GM12891 (cell line): ENCODE measurements around the gene LAMB4.

Source experiments
- DNase-seq: peaks from one replicate; pipeline ENCODE4 v3.0.0; 2011; ENCODE audit warnings: low spot score; ENCODE audit not compliant: insufficient read length
- FAIRE-seq: peaks from 2 replicates; lab custom pipeline; 2011; peaks lifted over from hg19 to GRCh38; lab: Jason Lieb, UNC
- PAX5 ChIP-seq: IDR thresholded peaks from 2 replicates; pipeline ENCODE4 v1.6.1; 2011; ENCODE audit warnings: low read length, moderate library complexity, mild to moderate bottlenecking; ENCODE audit not compliant: insufficient read depth, severe bottlenecking
- POLR2A ChIP-seq: IDR thresholded peaks from 2 replicates; pipeline ENCODE4 v1.6.1; 2011; ENCODE audit warnings: low read depth, low read length, control low read depth
- POLR2AphosphoS5 ChIP-seq: IDR thresholded peaks from 2 replicates; pipeline ENCODE4 v1.6.1; 2011; ENCODE audit warnings: low read depth, low read length, control low read depth
- POU2F2 ChIP-seq: IDR thresholded peaks from 2 replicates; pipeline ENCODE4 v1.6.1; 2011; ENCODE audit warnings: low read depth, mild to moderate bottlenecking, control low read depth, low read length, moderate library complexity
- SPI1 ChIP-seq: IDR thresholded peaks from 2 replicates; pipeline ENCODE4 v1.6.1; 2011; ENCODE audit warnings: low read depth, low read length, control low read depth
- TAF1 ChIP-seq: IDR thresholded peaks from 2 replicates; pipeline ENCODE4 v1.6.1; 2011; ENCODE audit warnings: low read depth, low read length, control low read depth

LAMB4 gene

DNA sequence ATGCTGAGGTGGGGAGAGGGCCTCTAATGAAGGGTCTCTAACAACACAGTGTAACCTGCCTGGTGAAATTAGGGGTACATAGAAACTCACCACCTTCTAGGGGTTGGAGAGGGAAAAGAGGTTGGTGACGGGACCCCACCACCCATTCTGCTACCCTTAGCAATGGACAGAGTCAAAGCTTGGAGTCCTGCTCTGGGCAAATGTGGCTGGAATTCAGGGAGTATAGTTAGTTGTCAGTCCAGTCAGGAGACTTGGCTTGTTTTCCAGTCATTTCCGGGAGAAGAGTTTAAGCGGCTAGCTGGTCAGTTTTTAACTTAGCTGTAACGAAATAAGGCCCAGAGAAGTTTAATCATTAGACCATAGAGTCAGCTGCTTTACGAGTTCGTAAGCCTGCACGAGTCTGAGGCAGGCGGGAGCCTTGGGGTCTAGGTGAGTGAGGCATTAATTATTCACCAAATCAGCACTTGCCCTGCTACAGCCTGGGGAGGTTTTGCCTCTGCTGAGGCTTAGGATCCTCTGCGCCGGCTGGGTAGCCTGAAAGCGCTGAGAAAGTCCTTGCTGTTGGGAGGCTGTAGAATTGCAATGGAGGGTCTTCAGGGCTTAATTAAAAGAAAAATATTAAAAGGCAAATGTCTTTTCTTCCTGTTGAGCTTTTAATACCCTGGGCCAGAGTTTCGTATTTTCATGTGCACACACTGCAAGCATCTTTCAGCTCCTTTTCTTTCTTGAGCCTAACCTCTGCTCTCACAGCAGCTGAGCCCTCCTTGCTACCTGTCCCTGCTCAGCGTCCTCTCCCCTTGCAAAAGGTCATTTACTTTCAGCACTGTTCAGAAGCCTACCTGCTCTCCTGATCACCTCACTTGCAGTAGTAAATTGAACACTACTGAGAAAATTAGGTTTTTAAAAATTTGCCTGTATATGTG, 125.7 kb downstream of the LAMB4 start:
- DNase-seq: no peak
- TF ChIP-seq POLR2AphosphoS5 (no peak), SPI1 (no peak), PAX5 (no peak), TAF1 (no peak), POLR2A (no peak), POU2F2 (no peak)
- no peak for FAIRE-seq

DNA sequence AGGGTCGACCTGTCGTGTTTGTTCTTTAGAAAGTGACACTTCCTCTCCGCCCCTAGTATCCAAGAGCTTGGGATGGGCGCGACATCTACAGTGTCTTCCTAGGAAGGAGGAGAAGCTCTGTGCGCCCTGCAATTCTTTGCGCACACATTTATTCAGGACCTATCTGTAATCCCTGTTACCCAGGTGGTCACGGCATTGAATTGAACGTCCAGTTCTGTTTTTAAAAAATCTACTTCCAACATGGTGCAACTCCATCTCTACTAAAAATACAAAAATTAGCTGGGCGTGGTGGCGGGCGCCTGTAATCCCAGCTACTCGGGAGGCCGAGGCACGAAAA, 126.6 kb downstream of the LAMB4 start:
- FAIRE-seq: no peak
- DNase-seq: no peak

DNA sequence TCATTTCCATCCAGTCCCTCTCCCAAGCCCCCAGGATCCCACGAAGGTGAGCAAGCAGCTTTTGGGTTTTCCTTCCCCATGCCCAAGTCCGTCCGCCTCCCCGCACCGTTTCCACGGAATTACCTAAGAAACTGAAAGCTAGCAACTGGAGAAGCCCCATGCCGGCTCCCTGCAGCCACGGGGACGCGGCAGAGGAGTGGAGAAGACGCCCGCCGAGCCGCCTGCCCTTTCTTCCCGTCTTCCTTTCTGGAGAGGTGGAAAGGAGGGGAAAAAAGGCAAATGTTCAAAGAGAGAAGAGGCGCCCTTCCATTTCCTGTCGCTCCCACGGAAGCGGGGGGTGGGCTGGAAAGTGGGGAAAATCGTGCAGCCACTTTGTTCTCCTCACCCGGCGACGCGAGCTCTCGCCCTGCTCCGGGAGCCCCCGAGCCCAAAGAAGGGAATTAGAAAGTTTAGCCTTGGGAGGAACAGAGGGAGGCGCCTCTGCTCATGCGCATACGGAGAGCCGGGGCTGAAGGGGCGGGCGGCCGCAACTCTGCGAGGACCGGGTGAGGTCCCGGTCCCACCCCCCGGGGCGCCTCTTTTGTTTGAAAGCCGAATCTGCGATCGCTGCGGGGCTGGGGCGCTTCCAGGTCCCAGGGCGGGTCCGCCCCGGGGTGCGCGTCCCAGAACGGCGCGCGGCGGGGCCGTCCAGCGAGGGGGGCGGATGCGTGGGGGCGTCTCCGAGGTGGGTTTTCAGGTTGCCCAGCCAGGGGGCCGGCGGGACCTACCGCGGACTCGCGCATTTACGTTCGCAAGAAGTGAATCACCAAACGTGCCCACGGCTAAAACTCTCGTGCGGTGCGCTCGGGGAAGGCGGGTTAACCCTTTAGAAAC, 127.2 kb downstream of the LAMB4 start, which contains the start of gene LAMB1:
Gene LAMB1 (minus strand): TSS at position 436 of the 873 bp plus-strand sequence. CDS start 276 bp downstream, at position 160.
- DNase-seq: peak; percentile 37
- no peak for FAIRE-seq
- no peak for TF ChIP-seq POLR2AphosphoS5
- TF ChIP-seq SPI1: no peak
- no peak for TF ChIP-seq POU2F2
- no peak for TF ChIP-seq PAX5
- no peak for TF ChIP-seq POLR2A
- no peak for TF ChIP-seq TAF1

More for the DNA sequence above, 126.6 kb downstream of the LAMB4 start:
- TF ChIP-seq POLR2AphosphoS5 (no peak), TAF1 (no peak)

DNA sequence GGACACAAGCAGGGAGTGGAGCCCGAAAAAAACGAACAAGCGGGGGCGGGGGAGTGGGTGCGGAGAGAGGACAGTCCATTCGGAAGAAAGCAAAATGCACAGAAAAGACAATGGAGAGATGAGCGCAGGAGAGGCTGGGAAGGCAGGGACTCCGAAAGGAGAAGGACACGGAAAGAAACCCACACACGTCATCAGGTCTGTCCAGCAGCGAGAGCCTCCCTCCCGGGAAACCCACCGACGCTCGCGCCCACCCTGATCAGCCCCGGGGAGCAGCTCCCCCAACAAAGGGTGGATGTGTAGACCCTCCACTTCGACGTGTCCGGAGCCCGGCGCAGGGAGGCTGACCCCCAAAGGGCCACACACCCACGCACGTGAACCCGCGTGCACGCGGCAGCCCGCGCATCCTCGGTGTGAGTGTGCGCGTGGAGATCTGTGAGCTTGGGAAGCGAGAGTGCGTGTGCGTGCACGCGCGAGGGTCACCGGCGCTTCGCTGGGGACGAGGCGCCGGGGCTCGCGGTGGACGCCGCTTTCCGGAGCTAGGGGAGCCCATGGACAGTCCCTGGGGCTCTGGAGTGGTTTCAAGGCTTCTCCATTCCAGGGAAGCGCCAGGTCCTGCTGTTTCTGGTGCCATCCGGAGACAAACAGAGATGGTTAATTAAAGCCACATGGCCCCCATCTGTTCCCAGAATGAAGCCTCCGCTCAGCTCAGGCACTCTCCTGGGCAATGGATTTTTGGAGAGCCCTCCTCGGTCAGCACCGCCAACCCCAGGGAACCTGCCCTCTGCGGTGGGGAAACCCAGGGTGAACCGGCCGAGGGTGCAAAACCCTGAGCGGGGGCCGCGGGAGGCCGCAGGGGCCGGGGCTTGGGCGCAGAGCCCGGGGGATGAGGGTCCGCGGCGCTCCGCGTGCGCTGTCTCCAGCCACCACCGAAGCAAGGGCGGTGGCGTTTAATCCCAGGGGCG, 128.1 kb downstream of the LAMB4 start:
- TF ChIP-seq POU2F2 (no peak), POLR2A (no peak), POLR2AphosphoS5 (no peak), SPI1 (no peak), PAX5 (no peak), TAF1 (no peak)
- DNase-seq (peak; percentile 16), FAIRE-seq (no peak)

DNA sequence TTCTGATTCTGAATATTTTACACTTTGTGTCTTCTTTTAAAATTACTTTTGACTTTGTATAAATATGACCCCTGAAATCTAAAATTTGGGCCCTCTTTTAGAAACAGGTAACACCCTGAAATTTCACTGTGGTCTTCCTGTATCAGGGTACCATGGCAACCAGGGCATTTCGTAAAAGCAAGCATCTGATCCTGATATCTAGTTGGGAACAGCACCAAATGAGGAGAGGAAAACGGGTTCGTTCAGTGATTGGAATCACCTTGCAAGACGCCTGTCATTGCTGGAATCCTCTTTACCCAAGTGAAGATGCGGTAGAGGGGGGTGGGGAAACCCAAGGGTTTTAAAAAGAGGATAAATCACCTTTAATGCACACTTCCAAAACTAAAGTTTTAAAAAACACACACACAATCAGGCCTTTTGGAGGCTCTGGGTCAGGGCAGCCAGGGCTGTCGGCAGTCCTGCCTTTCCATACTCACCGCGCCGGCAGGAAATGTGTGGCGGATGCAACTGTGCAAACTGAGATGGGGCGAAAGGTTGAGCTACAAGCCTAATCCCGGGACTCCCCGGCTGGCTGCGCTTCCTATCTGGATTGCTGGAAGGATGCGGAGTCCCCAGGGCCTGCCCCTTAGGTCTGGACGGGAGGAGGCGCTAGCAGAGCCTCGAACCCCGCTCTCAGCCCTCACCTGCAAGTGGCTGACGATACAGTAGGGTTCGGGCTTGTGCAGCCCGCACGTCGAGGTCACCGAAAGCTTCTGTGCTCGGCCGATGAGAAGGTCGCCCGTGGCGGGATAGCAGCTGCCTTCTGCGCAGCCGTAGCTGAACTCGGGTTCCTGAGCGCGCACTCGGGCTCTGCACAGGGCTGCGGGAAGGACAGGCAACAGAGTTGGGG, 129.0 kb downstream of the LAMB4 start:
- FAIRE-seq (no peak), DNase-seq (no peak)
- no peak for TF ChIP-seq POLR2AphosphoS5
- no peak for TF ChIP-seq SPI1
- no peak for TF ChIP-seq POU2F2
- TF ChIP-seq PAX5: no peak
- TF ChIP-seq TAF1: no peak
- no peak for TF ChIP-seq POLR2A

DNA sequence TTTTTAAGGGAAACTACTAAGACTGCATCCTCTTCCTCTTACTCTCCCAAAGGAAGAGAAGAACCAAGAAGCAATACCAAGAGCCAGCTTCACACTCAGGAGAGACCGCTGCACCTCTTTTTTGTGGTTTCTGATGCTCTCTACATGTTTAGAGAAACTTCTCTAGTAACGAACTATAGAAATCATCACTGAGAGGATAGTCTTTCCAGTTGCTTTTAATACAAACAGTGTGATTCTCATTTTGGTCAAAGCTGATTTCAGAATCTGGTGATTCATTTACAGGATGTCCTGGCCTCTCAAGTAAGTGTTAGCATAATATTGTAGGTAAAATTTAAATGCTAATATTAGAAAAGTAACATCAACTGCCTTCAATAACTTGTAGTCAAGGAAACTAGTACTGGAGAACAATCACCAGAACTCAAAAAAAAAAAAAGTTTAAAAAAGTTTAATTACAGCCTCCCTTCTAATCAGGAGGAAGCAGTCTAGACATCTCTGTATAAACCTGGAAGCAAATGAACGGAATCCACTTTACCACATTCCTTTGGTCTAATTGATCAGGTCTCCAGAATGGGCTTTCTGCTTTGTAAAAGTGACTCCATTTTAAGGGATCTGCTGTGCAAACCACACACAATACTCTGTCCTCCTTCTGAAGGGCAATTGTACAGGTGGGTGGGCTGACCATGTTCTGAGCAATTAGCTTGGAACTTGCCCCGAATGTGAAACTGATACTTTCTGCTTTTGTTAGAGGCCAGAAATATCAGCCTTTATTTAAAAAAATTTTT, 130.2 kb downstream of the LAMB4 start:
- DNase-seq: no peak
- FAIRE-seq: no peak
- TF ChIP-seq TAF1: no peak
- TF ChIP-seq POLR2AphosphoS5: no peak
- no peak for TF ChIP-seq PAX5
- no peak for TF ChIP-seq POLR2A
- no peak for TF ChIP-seq SPI1

DNA sequence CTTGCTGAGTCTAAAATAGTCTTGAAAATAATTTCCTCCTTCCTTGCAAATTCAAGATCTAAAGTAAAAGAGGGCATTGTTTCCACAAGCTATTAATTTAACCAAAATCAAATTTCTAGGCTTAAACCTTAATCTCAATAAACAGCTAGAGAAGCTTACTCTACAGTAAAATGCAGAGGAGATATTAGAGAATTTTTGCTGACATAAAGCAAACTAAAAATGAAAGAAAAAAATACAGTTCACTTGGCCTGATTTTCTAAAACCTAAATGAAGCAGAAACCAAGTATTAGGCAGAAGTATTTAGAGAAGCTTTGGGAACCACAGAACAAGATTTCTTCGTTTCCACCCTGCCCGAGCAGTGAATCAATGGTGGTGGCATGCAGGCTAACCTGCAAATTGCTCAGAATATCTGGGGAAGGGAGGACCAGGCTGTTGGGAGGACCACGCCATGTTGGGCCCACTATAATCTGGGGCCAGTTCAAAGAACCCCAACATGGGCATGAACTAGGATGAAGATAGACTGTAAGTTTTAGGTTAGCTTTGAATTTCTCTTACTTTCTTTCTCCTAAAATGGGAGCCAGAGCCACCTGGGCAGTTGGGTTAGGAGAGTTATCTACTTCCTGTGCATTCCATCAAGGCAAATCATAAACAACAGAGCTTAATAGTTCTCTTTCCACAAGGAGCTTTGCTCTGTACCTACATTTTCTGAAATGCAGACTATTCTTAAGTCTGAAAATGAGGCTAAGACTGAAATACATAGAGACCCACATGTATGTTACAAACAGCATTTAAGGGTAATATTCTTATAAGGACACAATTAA, 131.3 kb downstream of the LAMB4 start:
- DNase-seq (no peak), FAIRE-seq (no peak)
- TF ChIP-seq POLR2AphosphoS5 (no peak), POU2F2 (no peak), TAF1 (no peak), SPI1 (no peak), PAX5 (no peak), POLR2A (no peak)
